ENCODE data around the gene TRIOBP. TPM values are rescaled to one million over a fixed set of nuclear protein-coding genes. Genes with fewer than 3 reads are reported as not detected.

Gene TRIOBP
- total RNA-seq, 1 experiment from 2014 or later = 38.4 TPM

GRCh38 chr22:37762389-37762836 is 65.6 kb downstream of the TRIOBP start:
- ChIA-PET CTCF (no interaction called here), POLR2A (no interaction called here)
- intact Hi-C loops (cut with micrococcal nuclease; ENCODE audit: unreplicated experiment) = no loop called here
- H3K4me3 ChIP-seq (ENCODE audit: low read depth, low read length) = no peak overlapping the region
- no peaks in the 10 kb centered on the region for H3K27me3 ChIP-seq (replicated peaks; ENCODE audit: control insufficient read depth, insufficient read depth, low read length)
- no peaks in the 10 kb centered on the region for H3K9me3 ChIP-seq
- no TSS peak for BruUV-seq (replicated peaks)
- peaks cover 2% of the 10 kb centered on the region; the same call in 1 of the 2 replicates for H3K36me3 ChIP-seq (ENCODE audit: control insufficient read depth, insufficient read depth, low read length)
- H3K4me1 ChIP-seq = peaks cover 8% of the 10 kb centered on the region
- peaks cover 43% of the 10 kb centered on the region for H3K36me3 Mint-ChIP-seq (ENCODE audit: insufficient read depth, unreplicated experiment)
- H3K27ac Mint-ChIP-seq (ENCODE audit: unreplicated experiment) = no peak overlapping the region
- no peaks in the 10 kb centered on the region for H3K9me3 Mint-ChIP-seq (ENCODE audit: unreplicated experiment)
- H3K4me3 Mint-ChIP-seq (ENCODE audit: unreplicated experiment) = no peak overlapping the region
- TF ChIP-seq CTCF (IDR thresholded peaks at IDR 0.05; ENCODE audit: insufficient read depth in 1 of 2, low read depth in 1 of 2, low read length in 1 of 2, severe bottlenecking in 1 of 2, unreplicated experiment in 1 of 2) = no peak
- no peaks in the 10 kb centered on the region for H3K27me3 Mint-ChIP-seq (ENCODE audit: insufficient read depth, unreplicated experiment)
- peaks cover 5% of the 10 kb centered on the region for H3K4me1 Mint-ChIP-seq (ENCODE audit: low read depth, unreplicated experiment)
- no peak for DNase-seq

GRCh38 chr22:37763012-37763411 is 66.2 kb downstream of the TRIOBP start:
- no peak overlapping the region for H3K27ac Mint-ChIP-seq (ENCODE audit: unreplicated experiment)
- intact Hi-C loops (cut with micrococcal nuclease; ENCODE audit: unreplicated experiment) = no loop called here
- H3K4me3 Mint-ChIP-seq (ENCODE audit: unreplicated experiment) = no peak overlapping the region
- TF ChIP-seq CTCF (IDR thresholded peaks at IDR 0.05; ENCODE audit: insufficient read depth in 1 of 2, low read depth in 1 of 2, low read length in 1 of 2, severe bottlenecking in 1 of 2, unreplicated experiment in 1 of 2) = no peak
- H3K27me3 Mint-ChIP-seq (ENCODE audit: insufficient read depth, unreplicated experiment) = no peaks in the 10 kb centered on the region
- H3K9me3 ChIP-seq = no peaks in the 10 kb centered on the region
- CTCF ChIA-PET = no interaction called here
- H3K4me1 ChIP-seq = peaks cover 8% of the 10 kb centered on the region
- peaks cover 38% of the 10 kb centered on the region for H3K36me3 Mint-ChIP-seq (ENCODE audit: insufficient read depth, unreplicated experiment)
- H3K27me3 ChIP-seq (replicated peaks; ENCODE audit: control insufficient read depth, insufficient read depth, low read length) = no peaks in the 10 kb centered on the region
- POLR2A ChIA-PET = no interaction called here
- no peak overlapping the region for H3K4me3 ChIP-seq (ENCODE audit: low read depth, low read length)
- H3K36me3 ChIP-seq (ENCODE audit: control insufficient read depth, insufficient read depth, low read length) = peaks cover 2% of the 10 kb centered on the region; the same call in 1 of the 2 replicates
- H3K4me1 Mint-ChIP-seq (ENCODE audit: low read depth, unreplicated experiment) = peaks cover 5% of the 10 kb centered on the region
- no peaks in the 10 kb centered on the region for H3K9me3 Mint-ChIP-seq (ENCODE audit: unreplicated experiment)
- DNase-seq = no peak
- BruUV-seq (replicated peaks) = no TSS peak

- peaks cover 33% of the 10 kb centered on the region for H3K36me3 Mint-ChIP-seq (ENCODE audit: insufficient read depth, unreplicated experiment)
- H3K36me3 ChIP-seq (ENCODE audit: control insufficient read depth, insufficient read depth, low read length) = peaks cover 2% of the 10 kb centered on the region; the same call in 1 of the 2 replicates
- no peaks in the 10 kb centered on the region for H3K27me3 ChIP-seq (replicated peaks; ENCODE audit: control insufficient read depth, insufficient read depth, low read length)
- H3K4me3 Mint-ChIP-seq (ENCODE audit: unreplicated experiment) = no peak overlapping the region
- ChIA-PET CTCF (no interaction called here), POLR2A (no interaction called here)
- H3K27me3 Mint-ChIP-seq (ENCODE audit: insufficient read depth, unreplicated experiment) = no peaks in the 10 kb centered on the region
- DNase-seq = no peak
- no TSS peak for BruUV-seq (replicated peaks)
- no peak overlapping the region for H3K27ac Mint-ChIP-seq (ENCODE audit: unreplicated experiment)
- no peak overlapping the region for H3K4me3 ChIP-seq (ENCODE audit: low read depth, low read length)
- H3K9me3 Mint-ChIP-seq (ENCODE audit: unreplicated experiment) = no peaks in the 10 kb centered on the region
- peaks cover 8% of the 10 kb centered on the region for H3K4me1 ChIP-seq
- H3K4me1 Mint-ChIP-seq (ENCODE audit: low read depth, unreplicated experiment) = peaks cover 5% of the 10 kb centered on the region
- intact Hi-C loops (cut with micrococcal nuclease; ENCODE audit: unreplicated experiment) = no loop called here
- H3K9me3 ChIP-seq = no peaks in the 10 kb centered on the region
- no peak for TF ChIP-seq CTCF (IDR thresholded peaks at IDR 0.05; ENCODE audit: insufficient read depth in 1 of 2, low read depth in 1 of 2, low read length in 1 of 2, severe bottlenecking in 1 of 2, unreplicated experiment in 1 of 2)
These were observed 66.8 kb downstream of the TRIOBP start for GRCh38 chr22:37763652-37764051.

Measured in Caco-2 (cell line).